Smooth muscle cell (in vitro differentiated cells): ENCODE results near the gene UBE4B. TPM values are rescaled to one million over a fixed set of nuclear protein-coding genes. Genes with fewer than 3 reads are reported as not detected.
"Not testable (repeated sequence)": the region's sequence is repeated elsewhere in the genome, so short reads cannot be mapped to it uniquely, and the experiment has no call there.

Experiments
- DNase-seq: peaks from one replicate; lab custom pipeline; 2025; ENCODE audit not compliant: unreplicated experiment; lab: John Stamatoyannopoulos, UW
- H2AFZ ChIP-seq: fragments of 200-600 bp; sonication (generic); 2 replicates; pipeline ENCODE4 v1.6.0; 2016; ENCODE audit warnings: antibody characterized with exemption, low read depth, mild to moderate bottlenecking
- H3F3A ChIP-seq: fragments of 200-600 bp; sonication (generic); 2 replicates; pipeline ENCODE4 v1.6.0; 2017; ENCODE audit warnings: antibody characterized with exemption, low read depth
- H3K27ac ChIP-seq: fragments of 200-600 bp; sonication (generic); 2 replicates; pipeline ENCODE4 v1.5.1; 2016; ENCODE audit warnings: low read depth, mild to moderate bottlenecking
- H3K27me3 ChIP-seq: fragments of 200-600 bp; sonication (generic); 2 replicates; pipeline ENCODE4 v1.6.1; 2016; ENCODE audit warnings: low read depth, mild to moderate bottlenecking
- H3K36me3 ChIP-seq: fragments of 200-600 bp; sonication (generic); 2 replicates; pipeline ENCODE4 v1.5.1; 2016; ENCODE audit warnings: low read depth
- H3K4me1 ChIP-seq: fragments of 200-600 bp; sonication (generic); 2 replicates; pipeline ENCODE4 v1.5.1; 2016; ENCODE audit warnings: low read depth
- H3K4me2 ChIP-seq: fragments of 200-600 bp; sonication (generic); 2 replicates; pipeline ENCODE4 v1.6.0; 2016; ENCODE audit warnings: mild to moderate bottlenecking
- H3K4me3 ChIP-seq: fragments of 200-600 bp; sonication (generic); 2 replicates; pipeline ENCODE4 v1.5.1; 2016; ENCODE audit warnings: mild to moderate bottlenecking
- H3K79me2 ChIP-seq: fragments of 200-600 bp; sonication (generic); 2 replicates; pipeline ENCODE4 v1.6.0; 2016; ENCODE audit warnings: low read depth, mild to moderate bottlenecking
- H3K9ac ChIP-seq: fragments of 200-600 bp; sonication (generic); 2 replicates; pipeline ENCODE4 v1.6.0; 2016; ENCODE audit warnings: low read depth
- H3K9me3 ChIP-seq: fragments of 200-600 bp; sonication (generic); replicated peaks from 2 replicates; pipeline ENCODE4 v1.5.1; 2016; ENCODE audit warnings: low read depth
- H4K20me1 ChIP-seq: fragments of 200-600 bp; sonication (generic); 2 replicates; pipeline ENCODE4 v1.6.0; 2016; ENCODE audit warnings: low read depth
- CTCF ChIP-seq: fragments of 200-600 bp; sonication (generic); IDR thresholded peaks from 2 replicates; pipeline ENCODE4 v1.5.1; 2017; ENCODE audit warnings: borderline replicate concordance, mild to moderate bottlenecking, antibody characterized with exemption; ENCODE audit not compliant: insufficient read depth, poor library complexity, severe bottlenecking
- WGBS: methylation state at CpG from one replicate; pipeline ENCODE4 v1.1.7; 2016; ENCODE audit warnings: low lambda C conversion rate; 5-methylcytosine and 5-hydroxymethylcytosine counted together
- polyA plus RNA-seq: library from polyadenylated mRNA; unstranded; fragments of >200 nt; fragmentation: Nextera tagmentation; extraction: Ambion mirVana; gene quantifications from 2 replicates; pipeline ENCODE4 v1.2.1, GENCODE V29; 2016
- total RNA-seq: library from RNA; depleted of rRNA; stranded (reverse); fragments of >200 nt; gene quantifications from 2 replicates; pipeline ENCODE4 v1.2.3, GENCODE V29; 2014

UBE4B gene
- total and polyA plus RNA-seq, 2 experiments from 2014 or later = 20.9 to 54.7 TPM

GRCh38 chr1:10217748-10218441 lies 185.1 kb downstream of the UBE4B start:
- 83% methylated on average over 5 of the region's 5 CpGs for WGBS
- Histone ChIP-seq H4K20me1 (peaks cover 99% of the 10 kb centered on the region), H3K9ac (no peak overlapping the region), H3K4me2 (no peak overlapping the region), H3K9me3 (no peaks in the 10 kb centered on the region), H3F3A (no peaks in the 10 kb centered on the region), H3K4me1 (peaks cover 10% of the 10 kb centered on the region), H3K27me3 (no peaks in the 10 kb centered on the region), H3K79me2 (peaks cover 100% of the 10 kb centered on the region), H3K4me3 (no peak overlapping the region), H2AFZ (no peak overlapping the region), H3K36me3 (no peaks in the 10 kb centered on the region), H3K27ac (no peak overlapping the region)
- no peak for TF ChIP-seq CTCF
- DNase-seq = no peak

- Histone ChIP-seq H3K9ac (no peak overlapping the region), H3K4me1 (peaks cover 2% of the 10 kb centered on the region), H3K36me3 (no peaks in the 10 kb centered on the region), H3F3A (no peaks in the 10 kb centered on the region), H3K79me2 (peaks cover 100% of the 10 kb centered on the region), H3K9me3 (no peaks in the 10 kb centered on the region), H3K4me2 (no peak overlapping the region), H3K4me3 (no peak overlapping the region), H3K27ac (no peak overlapping the region), H2AFZ (no peak overlapping the region), H3K27me3 (no peaks in the 10 kb centered on the region), H4K20me1 (peaks cover 100% of the 10 kb centered on the region)
- no peak for TF ChIP-seq CTCF
- DNase-seq = no peak
Observed at GRCh38 chr1:10220200-10220599, 187.4 kb downstream of the UBE4B start.

- not testable (repeated sequence) for H3K9me3 ChIP-seq, H3K4me2 ChIP-seq, H3K27me3 ChIP-seq, H3K4me3 ChIP-seq, H3F3A ChIP-seq, DNase-seq, H3K36me3 ChIP-seq, H3K4me1 ChIP-seq, H2AFZ ChIP-seq, H3K9ac ChIP-seq, H3K27ac ChIP-seq
- Histone ChIP-seq H3K79me2 (peaks cover 100% of the 10 kb centered on the region), H4K20me1 (peaks cover 100% of the 10 kb centered on the region)
- WGBS = 93% methylated on average over 6 of the region's 6 CpGs
Observed at GRCh38 chr1:10220657-10221056, 187.9 kb downstream of the UBE4B start.

- peaks cover 8% of the 10 kb centered on the region for H3K4me1 ChIP-seq
- H4K20me1 ChIP-seq = peaks cover 100% of the 10 kb centered on the region
- no peaks in the 10 kb centered on the region for H3K36me3 ChIP-seq
- H3K9ac ChIP-seq = no peak overlapping the region
- 19% methylated on average over 1 of the region's 1 CpG for WGBS
- no peaks in the 10 kb centered on the region for H3K27me3 ChIP-seq
- no peak for TF ChIP-seq CTCF
- H2AFZ ChIP-seq = no peak overlapping the region
- no peak overlapping the region for H3K27ac ChIP-seq
- H3K9me3 ChIP-seq = no peaks in the 10 kb centered on the region
- H3K4me3 ChIP-seq = no peak overlapping the region
- DNase-seq = no peak
- peaks cover 100% of the 10 kb centered on the region for H3K79me2 ChIP-seq
- H3F3A ChIP-seq = no peaks in the 10 kb centered on the region
- H3K4me2 ChIP-seq = peak overlapping the region; percentile 42
Observed at GRCh38 chr1:10225573-10225972, 192.8 kb downstream of the UBE4B start.
